Peyer's patch (tissue), 4 donors: ENCODE results near the gene YOD1. TPM values are rescaled to one million over a fixed set of nuclear protein-coding genes. Genes with fewer than 3 reads are reported as not detected.
"Not testable (repeated sequence)": the region's sequence is repeated elsewhere in the genome, so short reads cannot be mapped to it uniquely, and the experiment has no call there.

Experiments
- DNase-seq, 3 donors: peaks; one replicate each; pipeline ENCODE4 v3.0.0-alpha.2; 2017 to 2019
- H3K27ac ChIP-seq, 4 donors: fragments of 200-600 bp; sonication (generic); one replicate each; pipeline ENCODE4 v1.5.1; 2016 to 2019
- H3K27me3 ChIP-seq, 2 donors: fragments of 200-600 bp; sonication (generic); one replicate each; pipeline ENCODE4 v1.5.1; 2019
- H3K36me3 ChIP-seq, 3 donors: fragments of 200-600 bp; sonication (generic); one replicate each; pipeline ENCODE4 v1.5.1; 2016 to 2019
- H3K4me1 ChIP-seq, 4 donors: fragments of 200-600 bp; sonication (generic); one replicate each; pipeline ENCODE4 v1.5.1; 2016 to 2019
- H3K4me3 ChIP-seq, 4 donors: fragments of 200-600 bp; sonication (generic); 1 replicate in 3 of 4; 2 replicates in 1 of 4; pipeline ENCODE4 v1.5.1; 2016 to 2019; ENCODE audit warnings: mild to moderate bottlenecking in 1 of 4
- H3K9me3 ChIP-seq, 4 donors: fragments of 200-600 bp; sonication (generic); one replicate each; pipeline ENCODE4 v1.5.1; 2016 to 2019; ENCODE audit warnings: mild to moderate bottlenecking in 1 of 4
- CTCF ChIP-seq, 6 experiments: fragments of 450-650 bp in 4 of 6; fragments of 200-600 bp in 2 of 6; sonication (generic) in 1 of 6; IDR thresholded peaks; one replicate each; pipeline ENCODE4 v1.5.1; 2017 to 2019; ENCODE audit warnings: antibody characterized with exemption in 6 of 6, mild to moderate bottlenecking in 3 of 6, moderate library complexity in 1 of 6
- POLR2A ChIP-seq, 2 donors: fragments of 450-650 bp; IDR thresholded peaks; one replicate each; pipeline ENCODE4 v1.5.1; 2017; ENCODE audit warnings: antibody characterized with exemption in 2 of 2, mild to moderate bottlenecking in 2 of 2, moderate library complexity in 2 of 2
- total RNA-seq, 4 donors: library from RNA; depleted of rRNA; stranded (reverse); fragments of >200 nt; gene quantifications; one replicate each; pipeline ENCODE4 v1.1.0, GENCODE V29; 2016

Gene YOD1
- total RNA-seq, 4 donors from 2014 or later: 7.4 to 12.7 (median 10.2) TPM

GRCh38 chr1:207047505-207047904 is 3.5 kb downstream of the YOD1 start:
- TF ChIP-seq POLR2A (IDR thresholded peaks at IDR 0.05): no peak
- no peak for TF ChIP-seq CTCF (IDR thresholded peaks at IDR 0.05)
- no peak overlapping the region for H3K4me3 ChIP-seq
- no peaks in the 10 kb centered on the region for H3K27me3 ChIP-seq
- H3K27ac ChIP-seq: no peak overlapping the region
- no peaks in the 10 kb centered on the region for H3K9me3 ChIP-seq
- peaks cover 0 to 36% (median 0%) of the 10 kb centered on the region in 4 donors for H3K4me1 ChIP-seq
- no peak for DNase-seq
- peaks cover 0 to 14% (median 0%) of the 10 kb centered on the region in 3 donors for H3K36me3 ChIP-seq

GRCh38 chr1:207045453-207045852 is 5.6 kb downstream of the YOD1 start:
- no peak for DNase-seq
- Histone ChIP-seq H3K27me3 (no peaks in the 10 kb centered on the region), H3K4me1 (peaks cover 0 to 32% (median 0%) of the 10 kb centered on the region in 4 donors), H3K4me3 (no peak overlapping the region), H3K36me3 (peaks cover 0 to 14% (median 0%) of the 10 kb centered on the region in 3 donors), H3K27ac (no peak overlapping the region), H3K9me3 (no peaks in the 10 kb centered on the region)
- TF ChIP-seq POLR2A (IDR thresholded peaks at IDR 0.05): no peak
- no peak for TF ChIP-seq CTCF (IDR thresholded peaks at IDR 0.05)

GRCh38 chr1:207041397-207041796 is 9.6 kb downstream of the YOD1 start:
- H3K36me3 ChIP-seq, H3K27me3 ChIP-seq, H3K9me3 ChIP-seq, DNase-seq, H3K4me3 ChIP-seq, H3K27ac ChIP-seq: not testable (repeated sequence)
- H3K4me1 ChIP-seq: peaks cover 0 to 12% (median 0%) of the 10 kb centered on the region in 4 donors

GRCh38 chr1:207040181-207040533 is 10.9 kb downstream of the YOD1 start:
- Histone ChIP-seq H3K27me3 (no peaks in the 10 kb centered on the region), H3K9me3 (no peaks in the 10 kb centered on the region), H3K4me1 (no peaks in the 10 kb centered on the region), H3K4me3 (no peak overlapping the region), H3K36me3 (no peaks in the 10 kb centered on the region), H3K27ac (no peak overlapping the region)
- no peak for TF ChIP-seq CTCF (IDR thresholded peaks at IDR 0.05)
- DNase-seq: no peak

- H3K27me3 ChIP-seq: no peaks in the 10 kb centered on the region
- no peaks in the 10 kb centered on the region for H3K4me1 ChIP-seq
- no peaks in the 10 kb centered on the region for H3K36me3 ChIP-seq
- no peak overlapping the region for H3K27ac ChIP-seq
- no peak for TF ChIP-seq CTCF (IDR thresholded peaks at IDR 0.05)
- TF ChIP-seq POLR2A (IDR thresholded peaks at IDR 0.05): no peak
- H3K4me3 ChIP-seq: no peak overlapping the region
- DNase-seq: no peak
- H3K9me3 ChIP-seq: no peaks in the 10 kb centered on the region
Measured at GRCh38 chr1:207039380-207040180, 11.4 kb downstream of the YOD1 start.

GRCh38 chr1:207036865-207037264 is 14.1 kb downstream of the YOD1 start:
- DNase-seq: no peak
- no peak overlapping the region for H3K27ac ChIP-seq
- no peaks in the 10 kb centered on the region for H3K27me3 ChIP-seq
- no peaks in the 10 kb centered on the region for H3K4me1 ChIP-seq
- H3K4me3 ChIP-seq: no peak overlapping the region
- no peak for TF ChIP-seq POLR2A (IDR thresholded peaks at IDR 0.05)
- no peak for TF ChIP-seq CTCF (IDR thresholded peaks at IDR 0.05)
- no peaks in the 10 kb centered on the region for H3K36me3 ChIP-seq
- no peaks in the 10 kb centered on the region for H3K9me3 ChIP-seq
